Activated naive CD8-positive, alpha-beta T cell treated with anti-CD3 and anti-CD28 coated beads, Interleukin-2, amount 10 ng/mL, durations not matched to agents 7 days and 5 days (primary cell): ENCODE measurements around the gene IRF8. TPM values are rescaled to one million over a fixed set of nuclear protein-coding genes. Genes with fewer than 3 reads are reported as not detected.
A peak's percentile ranks its signal among the peaks of the same experiment; 100 is the strongest.

Source experiments
- ATAC-seq: fragments of 150-1000 bp; cut with Tn5 transposase; one replicate; pipeline ENCODE4 v1.10.0; 2021; ENCODE audit warnings: low read depth, moderate library complexity
- POLR2A ChIA-PET: fragments of 350-600 bp; sonication (Branson Sonifier 250); formaldehyde crosslinking; loops from one replicate; lab custom pipeline; 2021; ENCODE audit warnings: antibody characterized with exemption; lab: Charles Lee
- DNase-seq: peaks from one replicate; pipeline ENCODE4 v3.0.0; 2021
- H3K27ac Mint-ChIP-seq: one replicate; pipeline ENCODE4 v1.8.0; 2022; ENCODE audit warnings: mild to moderate bottlenecking, mixed read lengths
- H3K27me3 Mint-ChIP-seq: one replicate; pipeline ENCODE4 v1.8.0; 2022; ENCODE audit warnings: mild to moderate bottlenecking, moderate library complexity, mixed read lengths
- H3K36me3 Mint-ChIP-seq: one replicate; pipeline ENCODE4 v1.8.0; 2021; ENCODE audit warnings: mild to moderate bottlenecking, mixed read lengths
- H3K4me1 Mint-ChIP-seq: one replicate; pipeline ENCODE4 v1.8.0; 2021; ENCODE audit warnings: mixed read lengths
- H3K4me3 Mint-ChIP-seq: one replicate; pipeline ENCODE4 v1.8.0; 2022; ENCODE audit warnings: mild to moderate bottlenecking, moderate library complexity, mixed read lengths
- H3K9me3 Mint-ChIP-seq: one replicate; pipeline ENCODE4 v1.8.0; 2021; ENCODE audit warnings: mixed read lengths
- total RNA-seq, 2 experiments: library from RNA; stranded (reverse); gene quantifications; one replicate each; pipeline ENCODE4 v1.2.3, GENCODE V29; 2021

The IRF8 gene
- total RNA-seq, 2 experiments from 2014 or later = 27.8 to 30.8 TPM

DNA sequence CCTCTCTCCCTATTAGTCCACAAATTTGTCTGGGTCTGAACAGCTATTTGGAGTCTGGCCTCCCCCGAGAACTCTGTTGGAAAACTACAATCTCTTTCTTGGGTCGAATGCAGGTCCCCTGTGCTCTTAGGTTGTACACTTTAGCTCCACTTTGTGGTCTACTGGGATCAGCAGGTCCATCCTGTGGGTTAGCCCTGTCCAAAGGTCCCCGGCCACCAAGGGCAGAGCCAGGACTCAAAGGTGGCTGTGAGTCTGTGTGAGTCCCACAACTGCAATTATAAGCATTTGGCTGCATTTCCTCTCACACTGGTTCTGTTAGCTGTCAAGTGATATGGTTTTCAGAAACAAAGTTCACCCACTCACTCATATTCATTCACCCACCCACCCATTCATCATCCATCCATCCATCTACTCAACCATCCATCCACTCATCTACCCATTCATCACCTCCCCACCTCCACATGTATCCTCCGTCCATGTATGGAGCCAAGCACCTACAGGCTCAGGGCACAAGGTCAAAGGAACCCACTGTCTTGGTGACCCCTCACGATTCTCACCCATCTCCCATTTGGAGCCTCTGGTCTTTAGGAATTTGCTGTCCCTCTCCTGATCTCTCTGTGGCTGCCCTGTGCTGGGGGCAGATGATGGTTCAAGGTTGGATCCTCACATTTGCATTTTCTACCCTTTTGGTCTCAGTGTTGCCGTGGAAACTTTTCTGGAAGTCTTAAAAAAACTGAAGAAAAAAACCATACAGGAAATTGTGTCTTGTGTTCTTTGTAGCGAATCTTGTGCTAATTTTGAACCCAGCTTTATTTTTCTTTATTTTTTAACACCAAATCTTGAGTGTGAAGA, 45.8 kb downstream of the IRF8 start:
- Mint-ChIP-seq H3K27me3 (no peaks in the 10 kb centered on the region), H3K4me3 (peak overlapping the region; percentile 37), H3K9me3 (no peaks in the 10 kb centered on the region), H3K27ac (peak overlapping the region; percentile 67), H3K36me3 (no peaks in the 10 kb centered on the region), H3K4me1 (peaks cover 30% of the 10 kb centered on the region)
- DNase-seq = no peak
- no peak for ATAC-seq
- POLR2A ChIA-PET = interaction anchor here (2.7 kb wide), 1 partner anchor 9 kb away, joined by 9 read pairs; no protein-coding TSS in a partner anchor

DNA sequence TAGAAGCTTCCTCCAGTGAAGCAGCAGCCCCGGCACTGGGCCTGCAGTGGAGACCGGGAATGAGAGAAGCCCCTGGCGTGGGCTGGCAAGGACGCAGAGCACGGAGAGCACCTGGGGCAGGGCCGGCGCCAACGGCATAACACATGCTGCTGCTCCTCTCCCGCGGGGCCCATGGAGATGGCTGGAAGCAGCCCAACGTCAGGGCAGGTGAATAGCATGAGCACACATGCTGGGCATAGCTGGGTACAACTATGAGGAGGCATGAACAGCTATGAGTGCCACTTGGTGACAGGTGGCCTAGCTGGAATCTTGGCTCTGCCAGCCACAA, 46.4 kb downstream of the IRF8 start:
- Mint-ChIP-seq H3K9me3 (no peaks in the 10 kb centered on the region), H3K4me1 (peaks cover 36% of the 10 kb centered on the region), H3K27me3 (peaks cover 3% of the 10 kb centered on the region), H3K4me3 (peak overlapping the region; percentile 37), H3K27ac (peak overlapping the region; percentile 12), H3K36me3 (no peaks in the 10 kb centered on the region)
- POLR2A ChIA-PET = interaction anchor here (2.7 kb wide), 1 partner anchor 9 kb away, joined by 9 read pairs; no protein-coding TSS in a partner anchor
- no peak for DNase-seq
- ATAC-seq = no peak

DNA sequence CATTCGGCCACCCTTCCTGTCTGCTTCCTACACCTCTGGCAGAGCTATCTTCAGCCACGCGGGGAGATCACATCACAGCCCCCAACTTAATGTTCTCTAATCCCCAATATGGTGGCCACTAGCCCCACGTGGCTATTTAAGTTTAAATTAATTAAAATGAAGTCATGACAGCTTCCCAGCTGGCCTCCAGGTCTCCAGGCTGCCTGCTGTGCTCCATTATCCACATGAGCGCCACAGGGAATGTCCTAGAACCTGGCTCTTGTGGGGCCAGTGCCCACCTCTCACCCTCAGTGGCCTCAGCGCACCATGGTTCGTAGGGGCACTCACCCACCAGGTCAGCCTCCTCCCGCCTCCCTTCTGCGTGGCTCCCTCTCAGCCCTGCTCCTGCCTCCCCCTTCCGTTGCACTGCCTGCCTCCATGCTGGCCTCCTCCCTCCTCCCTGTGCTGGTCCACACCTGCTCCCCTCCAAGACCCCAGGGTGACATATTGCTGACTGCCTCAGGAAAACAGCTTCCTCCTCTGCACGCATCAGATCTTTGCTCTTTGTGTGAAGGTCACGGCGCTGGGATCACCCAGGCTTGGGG, 47.7 kb downstream of the IRF8 start:
- H3K9me3 Mint-ChIP-seq = no peaks in the 10 kb centered on the region
- no peaks in the 10 kb centered on the region for H3K36me3 Mint-ChIP-seq
- H3K4me1 Mint-ChIP-seq = peaks cover 37% of the 10 kb centered on the region
- no peak overlapping the region for H3K4me3 Mint-ChIP-seq
- peak overlapping the region; percentile 11 for H3K27ac Mint-ChIP-seq
- no peak for DNase-seq
- peaks cover 3% of the 10 kb centered on the region for H3K27me3 Mint-ChIP-seq
- POLR2A ChIA-PET = interaction anchor here (1.9 kb wide), 1 partner anchor 11 kb away, joined by 5 read pairs; no protein-coding TSS in a partner anchor
- ATAC-seq = no peak

- Mint-ChIP-seq H3K4me1 (peaks cover 37% of the 10 kb centered on the region), H3K27ac (peak overlapping the region; percentile 71), H3K4me3 (peak overlapping the region; percentile 69), H3K36me3 (no peaks in the 10 kb centered on the region), H3K9me3 (no peaks in the 10 kb centered on the region), H3K27me3 (peaks cover 3% of the 10 kb centered on the region)
- POLR2A ChIA-PET = interaction anchor here (1.9 kb wide), 1 partner anchor 11 kb away, joined by 5 read pairs; no protein-coding TSS in a partner anchor
- ATAC-seq = peak; percentile 84
- DNase-seq = no peak
These were observed 48.5 kb downstream of the IRF8 start for GRCh38 chr16:85947230-85948137.

GRCh38 chr16:85948138-85948509, 49.2 kb downstream of the IRF8 start:
- POLR2A ChIA-PET = interaction anchor here (1.9 kb wide), 1 partner anchor 12 kb away, joined by 5 read pairs; no protein-coding TSS in a partner anchor
- peak overlapping the region; percentile 71 for H3K27ac Mint-ChIP-seq

GRCh38 chr16:85948616-85949265, 49.8 kb downstream of the IRF8 start:
- DNase-seq = no peak
- H3K4me1 Mint-ChIP-seq = peaks cover 35% of the 10 kb centered on the region
- H3K36me3 Mint-ChIP-seq = no peaks in the 10 kb centered on the region
- no peaks in the 10 kb centered on the region for H3K9me3 Mint-ChIP-seq
- no peak overlapping the region for H3K27ac Mint-ChIP-seq
- H3K4me3 Mint-ChIP-seq = no peak overlapping the region
- ATAC-seq = no peak
- POLR2A ChIA-PET = no interaction called here
- H3K27me3 Mint-ChIP-seq = peaks cover 3% of the 10 kb centered on the region

More at GRCh38 chr16:85948138-85948509, 49.2 kb downstream of the IRF8 start:
- Mint-ChIP-seq H3K4me1 (peaks cover 37% of the 10 kb centered on the region), H3K36me3 (no peaks in the 10 kb centered on the region), H3K4me3 (no peak overlapping the region), H3K27me3 (peaks cover 3% of the 10 kb centered on the region), H3K9me3 (no peaks in the 10 kb centered on the region)
- ATAC-seq = no peak
- DNase-seq = no peak

- DNase-seq (no peak), ATAC-seq (no peak)
- Mint-ChIP-seq H3K4me1 (peaks cover 25% of the 10 kb centered on the region), H3K9me3 (no peaks in the 10 kb centered on the region), H3K27ac (peak overlapping the region; percentile 16), H3K4me3 (peak overlapping the region; percentile 13), H3K36me3 (no peaks in the 10 kb centered on the region), H3K27me3 (peaks cover 3% of the 10 kb centered on the region)
- POLR2A ChIA-PET = no interaction called here
These were observed 51.4 kb downstream of the IRF8 start for GRCh38 chr16:85950136-85950918.

GRCh38 chr16:85952197-85952596, 53.2 kb downstream of the IRF8 start:
- H3K36me3 Mint-ChIP-seq = no peaks in the 10 kb centered on the region
- no peak overlapping the region for H3K4me3 Mint-ChIP-seq
- POLR2A ChIA-PET = no interaction called here
- H3K27ac Mint-ChIP-seq = no peak overlapping the region
- ATAC-seq (no peak), DNase-seq (no peak)
- peaks cover 19% of the 10 kb centered on the region for H3K4me1 Mint-ChIP-seq
- H3K27me3 Mint-ChIP-seq = peaks cover 3% of the 10 kb centered on the region
- no peaks in the 10 kb centered on the region for H3K9me3 Mint-ChIP-seq

GRCh38 chr16:85952811-85953210, 53.8 kb downstream of the IRF8 start:
- Mint-ChIP-seq H3K27ac (no peak overlapping the region), H3K4me1 (peaks cover 17% of the 10 kb centered on the region), H3K9me3 (no peaks in the 10 kb centered on the region), H3K36me3 (no peaks in the 10 kb centered on the region), H3K27me3 (peaks cover 3% of the 10 kb centered on the region), H3K4me3 (no peak overlapping the region)
- no peak for DNase-seq
- POLR2A ChIA-PET = no interaction called here
- ATAC-seq = no peak

DNA sequence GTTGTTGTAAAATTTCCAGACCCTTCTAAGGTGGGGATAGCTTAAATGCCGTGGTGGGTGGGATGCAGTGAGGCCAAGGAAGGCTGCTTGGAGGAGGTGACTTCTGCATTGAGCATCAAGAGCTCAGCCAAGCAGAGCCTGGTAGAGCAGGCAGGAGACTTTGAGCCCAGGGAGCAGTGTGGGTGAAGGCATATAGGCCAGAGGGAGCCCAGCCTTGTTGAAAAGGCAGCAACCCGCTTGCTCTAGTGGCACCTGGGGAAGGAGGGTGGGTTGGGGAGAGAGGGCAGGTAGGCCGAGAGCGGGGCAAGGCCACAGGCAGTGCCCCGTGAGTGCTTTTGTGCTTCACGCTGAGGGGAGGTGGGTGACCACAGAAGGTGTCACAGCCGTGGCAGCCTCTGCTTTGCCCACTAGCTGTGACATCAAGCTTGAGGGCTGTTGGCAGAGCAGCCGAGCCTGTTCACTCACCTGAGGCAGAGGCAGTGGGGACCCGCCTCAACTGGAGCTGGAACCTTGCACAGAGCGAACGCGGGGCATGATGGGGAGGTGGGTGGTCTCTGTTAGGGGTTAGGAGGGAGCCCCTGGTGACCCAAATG, 56.1 kb downstream of the IRF8 start:
- H3K9me3 Mint-ChIP-seq = no peaks in the 10 kb centered on the region
- POLR2A ChIA-PET = no interaction called here
- DNase-seq = no peak
- no peak overlapping the region for H3K27ac Mint-ChIP-seq
- no peak for ATAC-seq
- H3K4me1 Mint-ChIP-seq = peaks cover 10% of the 10 kb centered on the region
- H3K27me3 Mint-ChIP-seq = peaks cover 4% of the 10 kb centered on the region
- no peaks in the 10 kb centered on the region for H3K36me3 Mint-ChIP-seq
- H3K4me3 Mint-ChIP-seq = no peak overlapping the region

DNA sequence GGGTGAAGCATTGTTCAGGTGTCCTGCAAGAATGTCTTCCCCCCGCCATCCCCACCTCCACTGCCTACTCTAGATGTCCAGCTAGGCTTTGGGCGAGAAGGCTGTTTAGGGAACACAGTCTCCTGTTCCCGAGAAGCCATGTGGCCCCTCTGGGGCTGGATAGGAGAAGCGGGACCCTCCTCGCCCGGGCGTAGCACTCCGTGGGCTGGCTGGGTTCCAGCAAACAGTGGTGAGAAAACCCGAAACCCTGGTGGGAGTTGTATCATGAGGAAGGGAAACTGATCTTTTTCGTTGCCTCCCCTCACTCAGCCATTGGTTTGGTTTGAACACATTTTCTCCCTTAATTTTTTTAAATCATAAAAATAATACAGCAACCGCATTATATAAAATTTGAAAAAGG, 56.6 kb downstream of the IRF8 start:
- Mint-ChIP-seq H3K4me1 (peaks cover 5% of the 10 kb centered on the region), H3K27me3 (peaks cover 3% of the 10 kb centered on the region), H3K27ac (no peak overlapping the region), H3K36me3 (no peaks in the 10 kb centered on the region), H3K9me3 (no peaks in the 10 kb centered on the region), H3K4me3 (no peak overlapping the region)
- POLR2A ChIA-PET = no interaction called here
- DNase-seq = no peak
- ATAC-seq = no peak

DNA sequence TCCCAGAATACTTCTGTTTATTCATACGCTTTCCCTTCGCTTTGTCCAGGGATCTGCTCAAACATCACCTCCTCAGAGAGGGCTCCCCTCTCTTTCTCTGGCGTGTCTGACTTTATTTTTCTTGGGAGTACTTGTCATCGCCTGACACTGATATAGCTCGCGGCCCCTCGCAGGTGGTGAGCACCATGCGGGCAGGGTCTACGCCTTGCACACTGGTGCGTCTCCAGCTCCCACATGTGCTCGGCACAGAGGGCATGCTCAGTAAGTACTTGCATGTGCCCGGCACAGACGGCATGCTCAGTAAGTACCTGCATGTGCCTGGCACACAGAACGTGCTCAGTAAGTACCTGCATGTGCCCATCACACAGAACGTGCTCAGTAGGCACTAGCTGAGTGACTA, 57.5 kb downstream of the IRF8 start:
- H3K36me3 Mint-ChIP-seq = no peaks in the 10 kb centered on the region
- DNase-seq (no peak), ATAC-seq (no peak)
- no peak overlapping the region for H3K27ac Mint-ChIP-seq
- H3K27me3 Mint-ChIP-seq = peaks cover 3% of the 10 kb centered on the region
- no peaks in the 10 kb centered on the region for H3K9me3 Mint-ChIP-seq
- H3K4me1 Mint-ChIP-seq = peaks cover 5% of the 10 kb centered on the region
- H3K4me3 Mint-ChIP-seq = no peak overlapping the region
- POLR2A ChIA-PET = no interaction called here
